ACHN (cell line): ENCODE results near the gene ZNF451.
"Not testable (repeated sequence)": the region's sequence is repeated elsewhere in the genome, so short reads cannot be mapped to it uniquely, and the experiment has no call there.

Source experiments
- DNase-seq: peaks from one replicate; pipeline ENCODE4 v3.0.0-alpha.2; 2015
- in situ Hi-C: cut with HindIII; loops from 2 replicates; pipeline ENCODE4 v1.10.0; 2017; ENCODE audit warnings: low sequenced_read_pairs, low pct_ligation_motif_present, low pct_unique_long_range_greater_than_20kb

The ZNF451 gene

GRCh38 chr6:57086843-57087242 is 3.1 kb upstream of the ZNF451 start:
- in situ Hi-C loops: no loop called here
- no peak for DNase-seq

GRCh38 chr6:57087916-57088315 is 2.1 kb upstream of the ZNF451 start:
- in situ Hi-C loops: no loop called here
- DNase-seq: no peak

DNA sequence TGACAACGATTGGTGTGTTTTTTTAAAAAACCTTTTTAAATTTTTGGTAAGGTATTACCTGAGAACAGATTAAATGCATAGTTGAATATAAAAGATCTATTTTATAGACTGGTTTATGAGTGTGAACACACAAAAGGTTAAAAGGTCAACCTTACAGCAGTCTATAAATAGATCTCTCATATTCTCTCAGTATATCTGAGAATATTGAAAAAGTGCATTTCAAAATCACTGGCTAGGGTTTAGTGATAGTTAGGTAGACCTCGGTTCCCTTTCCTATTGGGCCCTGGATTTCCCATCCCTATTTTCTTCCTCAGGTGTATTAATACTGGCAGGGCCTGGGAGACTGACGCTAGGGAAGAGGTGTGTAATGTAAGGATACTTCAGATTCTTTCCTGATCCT is 723 bp upstream of the ZNF451 start:
- in situ Hi-C loops: no loop called here
- no peak for DNase-seq

DNA sequence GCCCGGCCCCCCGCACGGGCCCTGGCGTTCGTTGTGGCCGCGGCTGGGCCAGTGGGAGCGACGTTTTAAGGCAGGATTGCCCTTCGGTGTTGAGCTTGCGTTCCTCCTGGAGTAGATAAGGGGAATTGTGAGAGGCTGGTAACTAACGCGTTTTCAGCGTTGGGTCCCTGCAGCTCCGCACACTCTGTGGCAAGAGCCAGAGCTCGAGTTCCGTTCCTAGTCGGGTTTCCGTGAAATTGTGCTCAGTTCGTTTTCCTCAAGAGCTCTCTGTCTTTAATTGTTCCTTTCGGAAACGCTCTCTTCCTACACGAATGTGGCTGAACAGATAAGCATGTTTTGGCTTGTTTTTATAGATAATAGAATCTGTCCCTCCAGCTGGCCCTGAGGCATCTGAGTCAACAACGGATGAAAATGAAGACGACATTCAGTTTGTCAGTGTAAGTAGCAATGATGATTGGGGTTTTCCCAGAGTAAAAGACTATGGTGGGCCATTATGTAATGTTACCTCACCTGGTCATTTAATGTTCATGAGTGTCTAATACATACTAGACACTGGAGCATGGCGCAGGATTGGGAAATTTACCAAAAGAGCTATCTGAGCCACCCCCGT is 575 bp downstream of the ZNF451 start:
- DNase-seq, in situ Hi-C loops: not testable (repeated sequence)

DNA sequence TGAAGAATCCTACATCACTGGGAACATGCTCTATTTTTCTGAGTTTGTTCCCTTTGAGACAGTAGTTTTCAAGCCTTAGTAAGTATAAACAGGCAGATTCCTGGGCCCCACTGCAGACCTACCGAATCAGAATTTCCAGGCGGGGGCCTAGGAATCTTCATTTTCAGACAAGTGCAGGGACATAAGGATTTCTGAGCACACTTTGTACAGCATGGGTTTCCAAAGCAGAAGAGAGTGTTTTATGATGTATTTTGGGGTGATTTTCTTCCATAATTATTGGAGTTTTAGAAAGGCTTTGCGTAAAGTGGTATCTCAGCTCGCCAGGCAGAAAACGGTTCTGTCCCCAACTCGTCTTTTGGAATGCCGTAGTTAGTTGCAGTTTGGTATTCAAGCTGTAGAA is 1.4 kb downstream of the ZNF451 start:
- DNase-seq, in situ Hi-C loops: not testable (repeated sequence)

GRCh38 chr6:57094689-57095088 is 4.7 kb downstream of the ZNF451 start:
- in situ Hi-C loops: no loop called here
- no peak for DNase-seq

GRCh38 chr6:57097596-57097995 is 7.6 kb downstream of the ZNF451 start:
- DNase-seq: no peak
- in situ Hi-C loops: no loop called here

- no peak for DNase-seq
- in situ Hi-C loops: no loop called here
These were observed 13.0 kb downstream of the ZNF451 start for GRCh38 chr6:57102976-57103375.

DNA sequence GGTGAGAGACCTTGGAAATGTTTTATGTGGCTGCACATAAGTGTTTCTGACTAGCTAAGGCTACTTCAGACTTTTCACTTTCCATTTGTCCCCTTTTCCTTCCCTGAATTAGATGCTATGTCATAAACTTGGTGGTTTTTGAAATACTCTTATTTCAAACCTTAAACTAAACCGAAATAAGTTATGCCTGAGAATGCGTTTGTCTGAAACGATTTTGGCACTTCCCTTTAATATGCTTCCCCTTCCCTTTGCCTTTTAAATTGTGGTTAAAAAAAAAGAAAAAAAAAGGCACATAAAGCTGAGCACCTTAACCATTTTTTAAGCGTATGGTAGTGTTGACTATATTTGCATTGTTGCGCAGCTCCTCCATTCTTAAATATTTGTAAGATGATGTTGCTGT is 14.3 kb downstream of the ZNF451 start:
- no peak for DNase-seq
- in situ Hi-C loops: no loop called here

GRCh38 chr6:57106990-57107389 is 17.0 kb downstream of the ZNF451 start:
- DNase-seq: no peak
- in situ Hi-C loops: no loop called here

GRCh38 chr6:57108691-57109090 is 18.7 kb downstream of the ZNF451 start:
- no peak for DNase-seq
- in situ Hi-C loops: no loop called here

DNA sequence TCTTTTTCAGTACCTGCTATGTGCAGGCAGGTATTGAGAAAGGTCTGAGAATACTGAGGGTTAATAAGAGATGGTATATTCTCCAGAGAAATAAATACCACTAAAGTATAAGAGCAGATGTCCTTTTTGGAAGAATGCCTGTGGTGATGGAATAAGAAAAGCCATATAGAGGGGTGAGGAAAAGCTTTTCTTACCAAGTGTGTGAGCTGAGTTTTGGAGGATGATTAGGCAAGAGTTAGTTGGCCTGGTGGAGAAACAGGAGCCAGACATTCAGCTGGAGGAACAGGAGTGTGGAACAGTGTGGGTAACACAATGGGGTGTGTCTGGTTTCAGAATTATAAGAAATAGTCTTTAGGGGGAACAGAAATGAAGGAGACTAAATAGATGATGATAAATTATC is 19.9 kb downstream of the ZNF451 start:
- DNase-seq: no peak
- in situ Hi-C loops: no loop called here

DNA sequence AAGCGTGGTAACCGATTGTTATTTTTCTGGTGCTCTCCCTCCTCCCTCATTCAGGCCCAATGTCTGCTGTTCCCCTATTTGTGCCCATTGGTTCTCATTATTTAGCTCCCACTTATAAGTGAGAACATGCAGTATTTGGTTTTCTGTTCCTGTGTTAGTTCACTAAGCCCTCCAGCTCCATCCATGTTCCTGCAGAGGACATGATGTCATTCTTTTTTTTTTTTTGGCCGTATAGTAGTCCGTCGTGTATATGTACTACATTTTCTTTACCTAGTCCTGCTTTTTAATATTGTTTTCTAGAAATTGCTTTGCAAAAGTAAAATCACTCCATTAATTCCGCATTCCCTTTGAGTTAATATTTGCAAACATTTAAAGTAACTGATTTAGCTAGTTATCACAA is 23.1 kb downstream of the ZNF451 start:
- in situ Hi-C loops: no loop called here
- DNase-seq: no peak

DNA sequence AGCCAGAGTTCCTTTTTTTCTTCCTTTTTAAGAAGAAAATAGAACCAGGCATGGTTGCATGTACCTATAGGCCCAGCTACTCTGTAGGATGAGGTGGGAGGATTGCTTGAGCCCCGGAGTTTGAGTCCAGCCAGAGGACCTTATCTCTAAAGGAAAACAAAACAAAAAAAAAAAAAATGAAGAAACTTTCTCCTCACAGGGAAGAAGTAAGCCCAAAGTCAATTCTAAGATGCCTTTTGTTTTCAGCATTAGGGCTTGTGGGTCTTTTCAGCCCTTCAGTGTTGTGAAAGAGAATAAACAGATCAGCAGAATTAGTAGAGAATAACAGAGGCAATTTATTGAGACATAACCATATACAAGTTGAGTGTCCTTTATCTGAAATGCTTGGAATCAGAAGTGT is 26.8 kb downstream of the ZNF451 start:
- in situ Hi-C loops: no loop called here
- DNase-seq: no peak

- in situ Hi-C loops: no loop called here
- no peak for DNase-seq
These were observed 27.8 kb downstream of the ZNF451 start for GRCh38 chr6:57117796-57118195.

GRCh38 chr6:57123111-57123510 is 33.1 kb downstream of the ZNF451 start:
- in situ Hi-C loops: no loop called here
- DNase-seq: no peak

DNA sequence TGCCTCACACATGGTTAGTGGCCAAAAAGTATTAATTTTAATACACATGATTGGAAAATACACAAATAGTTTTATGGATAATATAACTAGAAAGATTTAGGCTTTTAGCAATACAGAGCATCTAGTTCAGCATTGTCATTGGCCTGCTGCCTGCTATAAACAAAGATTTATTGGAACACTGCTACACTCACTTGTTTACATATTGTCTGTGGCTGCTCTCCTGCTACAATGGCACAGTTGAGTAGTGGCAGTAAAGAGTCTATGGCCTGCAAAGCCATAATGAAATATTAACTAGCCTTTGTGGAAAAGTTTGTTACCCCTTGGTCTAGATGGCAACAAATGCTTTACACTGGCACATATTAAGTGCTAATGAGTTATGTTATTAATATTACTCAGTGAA is 37.8 kb downstream of the ZNF451 start:
- in situ Hi-C loops: no loop called here
- DNase-seq: no peak

DNA sequence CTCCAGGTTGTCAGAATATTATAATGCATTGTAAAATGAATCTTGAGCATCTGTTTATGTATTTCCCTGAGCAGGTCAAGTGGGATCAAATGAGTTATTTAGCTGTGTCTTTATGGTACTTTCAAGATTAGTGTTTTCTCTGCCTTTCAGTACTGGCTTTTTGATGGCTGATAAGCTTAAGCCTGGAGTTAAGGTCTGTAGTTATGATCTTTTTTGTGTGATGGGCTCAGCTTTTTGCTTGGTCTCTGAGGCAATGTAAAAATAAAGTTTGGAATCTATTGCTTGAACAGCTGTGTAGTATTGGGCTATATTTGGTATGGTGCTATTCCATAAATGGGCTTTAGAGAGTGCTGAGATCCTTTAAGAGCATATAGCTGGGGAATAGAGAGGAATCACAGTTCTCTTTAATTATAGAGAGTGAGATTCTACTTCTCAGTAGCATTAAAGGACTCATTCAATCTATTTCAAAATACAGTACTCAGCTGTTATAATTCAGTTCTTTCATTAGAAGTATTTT is 40.7 kb downstream of the ZNF451 start:
- DNase-seq: no peak
- in situ Hi-C loops: no loop called here

GRCh38 chr6:57134954-57135353 is 45.0 kb downstream of the ZNF451 start:
- in situ Hi-C loops: no loop called here
- DNase-seq: no peak

GRCh38 chr6:57135885-57136284 is 45.9 kb downstream of the ZNF451 start:
- in situ Hi-C loops: no loop called here
- no peak for DNase-seq

DNA sequence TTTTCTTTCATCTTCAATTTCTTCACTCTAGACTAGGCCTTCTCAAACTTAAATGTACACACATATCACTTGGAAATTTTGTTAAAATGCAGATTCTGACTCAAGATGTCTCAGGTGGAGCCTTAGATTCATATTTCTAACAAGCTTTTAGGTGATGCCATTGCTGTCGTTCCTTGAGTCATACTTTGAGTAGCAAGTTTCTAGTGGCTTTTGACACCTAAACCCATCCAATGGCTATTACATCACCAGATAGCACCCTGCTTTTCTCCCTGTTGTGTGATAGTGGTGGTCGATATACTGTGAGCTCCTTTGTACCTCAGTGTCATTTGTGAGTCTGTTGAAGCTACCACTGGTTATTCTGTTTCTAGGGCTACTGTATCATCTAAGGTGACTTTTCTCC is 47.4 kb downstream of the ZNF451 start:
- in situ Hi-C loops: no loop called here

More for the DNA sequence above, 47.4 kb downstream of the ZNF451 start:
- DNase-seq: no peak
